ENCODE results near the gene GPC5.

DNA sequence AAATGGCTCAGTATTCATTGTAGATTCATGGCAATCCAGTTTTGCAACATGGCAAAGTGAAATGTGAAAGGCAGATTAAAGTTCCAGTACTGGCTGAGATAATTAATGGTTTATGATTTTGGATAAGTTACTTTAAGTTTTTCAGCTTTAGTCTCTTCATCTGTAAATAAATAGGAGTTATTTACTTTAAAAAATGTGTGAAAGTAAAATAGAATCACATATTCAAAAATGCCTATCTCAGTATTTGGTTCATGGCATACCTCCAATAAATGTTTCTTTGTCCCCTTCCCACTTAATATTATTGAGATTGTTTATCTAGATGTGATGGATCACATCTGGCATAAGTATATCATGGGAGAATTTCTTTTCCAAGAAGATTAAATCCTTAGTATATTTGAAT is 426.0 kb downstream of the GPC5 start:
- TF ChIP-seq, protein P1, sequence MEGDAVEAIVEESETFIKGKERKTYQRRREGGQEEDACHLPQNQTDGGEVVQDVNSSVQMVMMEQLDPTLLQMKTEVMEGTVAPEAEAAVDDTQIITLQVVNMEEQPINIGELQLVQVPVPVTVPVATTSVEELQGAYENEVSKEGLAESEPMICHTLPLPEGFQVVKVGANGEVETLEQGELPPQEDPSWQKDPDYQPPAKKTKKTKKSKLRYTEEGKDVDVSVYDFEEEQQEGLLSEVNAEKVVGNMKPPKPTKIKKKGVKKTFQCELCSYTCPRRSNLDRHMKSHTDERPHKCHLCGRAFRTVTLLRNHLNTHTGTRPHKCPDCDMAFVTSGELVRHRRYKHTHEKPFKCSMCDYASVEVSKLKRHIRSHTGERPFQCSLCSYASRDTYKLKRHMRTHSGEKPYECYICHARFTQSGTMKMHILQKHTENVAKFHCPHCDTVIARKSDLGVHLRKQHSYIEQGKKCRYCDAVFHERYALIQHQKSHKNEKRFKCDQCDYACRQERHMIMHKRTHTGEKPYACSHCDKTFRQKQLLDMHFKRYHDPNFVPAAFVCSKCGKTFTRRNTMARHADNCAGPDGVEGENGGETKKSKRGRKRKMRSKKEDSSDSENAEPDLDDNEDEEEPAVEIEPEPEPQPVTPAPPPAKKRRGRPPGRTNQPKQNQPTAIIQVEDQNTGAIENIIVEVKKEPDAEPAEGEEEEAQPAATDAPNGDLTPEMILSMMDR (IDR thresholded peaks at IDR 0.05): no peak
- no peak for TF ChIP-seq POLR2A (IDR thresholded peaks at IDR 0.05; ENCODE audit: low read length)
- TF ChIP-seq HOXA7 (CRISPR knock-in tag; IDR thresholded peaks at IDR 0.05): no peak
- TF ChIP-seq, protein P2, sequence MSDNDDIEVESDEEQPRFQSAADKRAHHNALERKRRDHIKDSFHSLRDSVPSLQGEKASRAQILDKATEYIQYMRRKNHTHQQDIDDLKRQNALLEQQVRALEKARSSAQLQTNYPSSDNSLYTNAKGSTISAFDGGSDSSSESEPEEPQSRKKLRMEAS (IDR thresholded peaks at IDR 0.05): no peak

Data from A549 (cell line).